K562 (cell line): ENCODE results near the gene BMP6. TPM values are rescaled to one million over a fixed set of nuclear protein-coding genes. Genes with fewer than 3 reads are reported as not detected.

Experiments used
- CHD4 ChIP-seq: fragments of 200-600 bp; sonication (generic); IDR thresholded peaks from 3 replicates; pipeline ENCODE4 v1.6.1; 2012; ENCODE audit warnings: low read depth, mild to moderate bottlenecking, mixed read lengths, low read length, inconsistent platforms; ENCODE audit not compliant: insufficient read depth, insufficient replicate concordance, poor library complexity, severe bottlenecking
- E4F1 ChIP-seq: fragments of 250-450 bp; sonication (Bioruptor Pico); IDR thresholded peaks from 2 replicates; pipeline ENCODE4 v1.5.0; 2021; ENCODE audit warnings: mild to moderate bottlenecking, borderline replicate concordance
- FOS ChIP-seq: IDR thresholded peaks from 3 replicates; pipeline ENCODE4 v1.6.1; 2011; ENCODE audit not compliant: insufficient read length; ENCODE audit errors: extremely low read depth
- FOXP1 ChIP-seq: sonication (generic); formaldehyde crosslinking; IDR thresholded peaks from 2 replicates; pipeline ENCODE4 v1.8.0; 2022; ENCODE audit warnings: mild to moderate bottlenecking, missing genetic modification reagents
- MCM5 ChIP-seq: fragments of 450-650 bp; IDR thresholded peaks from 2 replicates; pipeline ENCODE4 v1.6.1; 2016; ENCODE audit warnings: low read depth
- MTA2 ChIP-seq: fragments of 450-650 bp; IDR thresholded peaks from 2 replicates; pipeline ENCODE4 v1.6.1; 2016; ENCODE audit warnings: low read depth
- MYBL2 ChIP-seq, 2 experiments: fragments of 450-650 bp in 1 of 2; sonication (generic) in 1 of 2; formaldehyde crosslinking in 1 of 2; IDR thresholded peaks; 2 replicates each; pipeline versions ENCODE4 v1.6.1 to v1.8.1; 2017 to 2022; ENCODE audit warnings: borderline replicate concordance in 1 of 2, inconsistent platforms in 1 of 2, low read depth in 1 of 2, mild to moderate bottlenecking in 1 of 2, missing genetic modification reagents in 1 of 2, moderate library complexity in 1 of 2
- POLR2AphosphoS5 ChIP-seq: IDR thresholded peaks from 2 replicates; pipeline ENCODE4 v1.6.1; 2011; ENCODE audit warnings: mild to moderate bottlenecking, low read depth, low read length, moderate library complexity; ENCODE audit not compliant: control insufficient read depth, insufficient read depth
- RBM15 ChIP-seq: fragments of 200-400 bp; formaldehyde crosslinking; IDR thresholded peaks from 2 replicates; pipeline ENCODE4 v1.6.1; 2018; ENCODE audit warnings: mild to moderate bottlenecking, low read length, moderate library complexity; ENCODE audit not compliant: insufficient read depth
- SNIP1 ChIP-seq: fragments of 450-650 bp; IDR thresholded peaks from 2 replicates; pipeline ENCODE4 v1.7.1; 2017; ENCODE audit warnings: low read depth, mild to moderate bottlenecking
- SNRNP70 ChIP-seq: fragments of 200-400 bp; formaldehyde crosslinking; optimal IDR thresholded peaks from 2 replicates; pipeline ENCODE3; 2017; ENCODE audit warnings: low read depth, low read length
- TEAD4 ChIP-seq, 2 experiments: sonication (generic) in 1 of 2; formaldehyde crosslinking in 1 of 2; IDR thresholded peaks; 2 replicates each; pipeline versions ENCODE4 v1.6.1 to v1.8.0; 2012 to 2022; ENCODE audit warnings: borderline replicate concordance in 1 of 2, inconsistent platforms in 1 of 2, low read length in 1 of 2, mild to moderate bottlenecking in 1 of 2, missing genetic modification reagents in 1 of 2
- TFAP4 ChIP-seq: sonication (generic); formaldehyde crosslinking; IDR thresholded peaks from 2 replicates; pipeline ENCODE4 v1.8.0; 2022; ENCODE audit warnings: missing genetic modification reagents, mild to moderate bottlenecking, moderate library complexity, borderline replicate concordance
- TFE3 ChIP-seq: fragments of 450-650 bp; formaldehyde crosslinking; IDR thresholded peaks from 2 replicates; pipeline ENCODE4 v1.4.0; 2020; ENCODE audit warnings: mild to moderate bottlenecking, mixed read lengths
- ZNF277 ChIP-seq: fragments of 250-450 bp; sonication (Bioruptor Pico); IDR thresholded peaks from 2 replicates; pipeline ENCODE4 v1.8.0; 2022; ENCODE audit warnings: inconsistent platforms, mild to moderate bottlenecking, moderate library complexity, borderline replicate concordance
- ZNF398 ChIP-seq: fragments of 250-450 bp; sonication (Bioruptor Pico); IDR thresholded peaks from 2 replicates; pipeline ENCODE4 v1.8.0; 2021; ENCODE audit warnings: moderate library complexity, mild to moderate bottlenecking, inconsistent platforms
- polyA plus RNA-seq, 8 experiments: library from polyadenylated mRNA; depleted of rRNA in 4 of 8; stranded (reverse) in 5 of 8; unstranded in 3 of 8; fragments of >200 nt; fragmentation: Nextera tagmentation in 2 of 8; fragmentation: Illumina TruSeq in 1 of 8; extraction: Ambion mirVana in 2 of 8; extraction: Trizol in 1 of 8; gene quantifications; 2 replicates each; pipeline versions ENCODE4 v1.2.1 to v1.2.3, GENCODE V29; 2011 to 2014; ENCODE audit warnings: inconsistent platforms in 1 of 8, missing spikeins in 1 of 8
- total RNA-seq, 7 experiments: library from RNA; depleted of rRNA in 6 of 7; stranded (reverse); fragments of >200 nt in 6 of 7; fragmentation: Illumina TruSeq in 2 of 7; extraction: Trizol in 2 of 7; gene quantifications; 2 replicates each; pipeline versions ENCODE4 v1.2.1 to v1.2.3, GENCODE V29; 2011 to 2021; ENCODE audit warnings: low replicate concordance in 1 of 7

The BMP6 gene
- total and polyA plus RNA-seq, 9 of the 15 experiments (the other 6 are each of a cell fraction or from before 2014, with no cell fraction given): 0.01 to 0.13 (median 0.06) TPM; not detected in 3

GRCh38 chr6:7701212-7701834 is 24.6 kb upstream of the BMP6 start (continued):
- TF ChIP-seq ZNF398 (CRISPR knock-in tag) (no peak), RBM15 (no peak), TFE3 (CRISPR knock-in tag) (no peak), CHD4 (no peak), MYBL2 (IDR thresholded peaks at IDR 0.05; ENCODE audit: low read depth) (peak; percentile 60; the same call in 1 of the 2 replicates), MYBL2 (CRISPR knock-in tag; IDR thresholded peaks at IDR 0.05; ENCODE audit: borderline replicate concordance) (no peak), POLR2AphosphoS5 (no peak), ZNF277 (CRISPR knock-in tag) (no peak), FOS (no peak), SNRNP70 (no peak), E4F1 (CRISPR knock-in tag) (no peak), FOXP1 (CRISPR knock-in tag) (no peak), SNIP1 (no peak), TFAP4 (CRISPR knock-in tag) (no peak), TEAD4 (IDR thresholded peaks at IDR 0.05; ENCODE audit: low read length) (peak; percentile 63), TEAD4 (CRISPR knock-in tag; IDR thresholded peaks at IDR 0.05; ENCODE audit: borderline replicate concordance) (no peak), MTA2 (peak; percentile 39; the same call in 1 of the 2 replicates), MCM5 (no peak)
